Measurements from ENCODE around the gene TRHDE.

GRCh38 chr12:72493407-72493806 lies 221.2 kb downstream of the TRHDE start:
- no peak for TF ChIP-seq POLR2A (IDR thresholded peaks at IDR 0.05)
- TF ChIP-seq CTCF (IDR thresholded peaks at IDR 0.05) = no peak

Data from testis (tissue), 2 donors.